Psoas muscle (tissue), 8 donors: ENCODE data around the gene RSAD1. TPM values are rescaled to one million over a fixed set of nuclear protein-coding genes. Genes with fewer than 3 reads are reported as not detected.
A peak's percentile ranks its signal among the peaks of the same experiment; 100 is the strongest.

Experiments used
- ATAC-seq, 4 donors: fragments of 200-7000 bp; cut with Tn5 transposase; one replicate each; pipeline ENCODE4 v1.9.1; 2020; ENCODE audit warnings: moderate library complexity in 3 of 4, mild to moderate bottlenecking in 2 of 4
- DNase-seq, 2 donors: peaks; one replicate each; pipeline ENCODE4 v3.0.0-alpha.2; 2020
- H3K27ac ChIP-seq: fragments of 200-600 bp; one replicate; pipeline ENCODE4 v1.8.0; 2022
- H3K27me3 ChIP-seq, 3 donors: fragments of 200-600 bp in 1 of 3; one replicate each; pipeline versions ENCODE4 v1.6.1 to v1.8.0; 2013 to 2022; ENCODE audit warnings: low read length in 2 of 3, mild to moderate bottlenecking in 2 of 3, moderate library complexity in 1 of 3; ENCODE audit not compliant: insufficient read depth in 3 of 3
- H3K36me3 ChIP-seq, 2 donors: fragments of 200-600 bp in 1 of 2; one replicate each; pipeline versions ENCODE4 v1.6.1 to v1.8.0; 2013 to 2022; ENCODE audit warnings: low read depth in 1 of 2, mild to moderate bottlenecking in 1 of 2, moderate library complexity in 1 of 2; ENCODE audit not compliant: insufficient read depth in 1 of 2
- H3K4me1 ChIP-seq: fragments of 200-600 bp; one replicate; pipeline ENCODE4 v1.8.0; 2022
- H3K4me3 ChIP-seq: fragments of 200-600 bp; one replicate; pipeline ENCODE4 v1.8.0; 2022; ENCODE audit warnings: mild to moderate bottlenecking
- H3K9me3 ChIP-seq: fragments of 200-600 bp; one replicate; pipeline ENCODE4 v1.8.0; 2022
- CTCF ChIP-seq: fragments of 200-600 bp; IDR thresholded peaks from one replicate; pipeline ENCODE4 v1.8.0; 2022; ENCODE audit warnings: antibody characterized with exemption
- WGBS, 3 donors: extraction: QIAGEN DNeasy Blood & Tissue Kit; methylation state at CpG; one replicate each; pipeline versions ENCODE4 v1.1.6 to v1.1.7; 2013; 5-methylcytosine and 5-hydroxymethylcytosine counted together
- intact Hi-C, 2 donors: fragments of 100-400 bp; cut with DNase I; formaldehyde crosslinking; loops; one replicate each; pipeline versions ENCODE4 v1.11.0 to v1.14.2; 2022
- polyA plus RNA-seq, 3 donors: library from polyadenylated mRNA; stranded (reverse); fragments of 200-250 nt; gene quantifications; one replicate each; pipeline ENCODE4 v1.2.3, GENCODE V29; 2013
- total RNA-seq, 4 donors: library from RNA; stranded (reverse); fragmentation: NEBNext Ultra II Directional in 2 of 4; extraction: Animal tissue kit (Norgen Biotek cat#: 25700) in 2 of 4; gene quantifications; one replicate each; pipeline versions ENCODE4 v1.2.1 to v1.2.4, GENCODE V29; 2021 to 2023
- donor health status: healthy with polysubstance abuse.
- donor health status: DM: no; HTN: no; CAD: no; lungs with moderate emphysema.
- donor health status: Bipolar disorder and iron deficiency.
- donor health status: healthy.
- donor health status: DM: yes; HTN: yes; CAD: no.
- donor health status: DM: no; HTN: no; CAD: no.
- donor health status: DM: no; HTN: no; CAD: no.
- donor health status: DM: yes; HTN: yes; CAD: no.

RSAD1 gene
- total and polyA plus RNA-seq, 7 donors, result 34.3 to 63.2 (median 52.4) TPM

GRCh38 chr17:50483266-50483665, 4.6 kb downstream of the RSAD1 start:
- WGBS, 3 donors, result 78 to 86% (median 84%) methylated on average over 5 of the region's 5 CpGs
- peak in 1 of 2 donors; percentile 44 for DNase-seq
- Histone ChIP-seq H3K4me1 (peaks cover 37% of the 10 kb centered on the region), H3K27me3 (no peaks in the 10 kb centered on the region), H3K36me3 (peaks cover 0 to 78% of the 10 kb centered on the region in 2 donors), H3K4me3 (no peak overlapping the region), H3K9me3 (no peaks in the 10 kb centered on the region), H3K27ac (peak overlapping the region; percentile 96)
- no peak for ATAC-seq
- TF ChIP-seq CTCF, result no peak
- intact Hi-C loops, result loop anchor here (5.0 to 10.0 kb wide), 4 partner anchors 64 to 352 kb away; partner anchors contain the start of genes WFIKKN2 (in 2 of the 2), ANKRD40 (in 1 of the 2) and SPATA20 (in 1 of the 2)

- H3K36me3 ChIP-seq, result peaks cover 0 to 82% of the 10 kb centered on the region in 2 donors
- no peaks in the 10 kb centered on the region for H3K27me3 ChIP-seq
- peaks cover 35% of the 10 kb centered on the region for H3K4me1 ChIP-seq
- no peak overlapping the region for H3K27ac ChIP-seq
- intact Hi-C loops, result loop anchor here (5.0 to 10.0 kb wide), 4 partner anchors 63 to 350 kb away; partner anchors contain the start of genes WFIKKN2 (in 2 of the 2), ANKRD40 (in 1 of the 2) and SPATA20 (in 1 of the 2)
- no peaks in the 10 kb centered on the region for H3K9me3 ChIP-seq
- ATAC-seq, result no peak
- no peak for TF ChIP-seq CTCF
- DNase-seq, result peak in 1 of 2 donors; percentile 42
- no peak overlapping the region for H3K4me3 ChIP-seq
- WGBS, 3 donors, result 89 to 98% (median 96%) methylated on average over 11 of the region's 11 CpGs
Observed at GRCh38 chr17:50484386-50485155, 5.9 kb downstream of the RSAD1 start.

- no peaks in the 10 kb centered on the region for H3K27me3 ChIP-seq
- no peak for TF ChIP-seq CTCF
- DNase-seq (peak; percentile 58 to 80), ATAC-seq (peak; percentile 60 to 89 (median 80))
- intact Hi-C loops, result loop anchor here (10.0 kb wide), 1 partner anchor 347 kb away; the partner anchor contains the start of gene WFIKKN2 (in 2 of the 2)
- WGBS, 3 donors, result 56 to 76% (median 56%) methylated on average over 17 of the region's 17 CpGs
- no peak overlapping the region for H3K4me3 ChIP-seq
- peaks cover 0 to 53% of the 10 kb centered on the region in 2 donors for H3K36me3 ChIP-seq
- H3K9me3 ChIP-seq, result no peaks in the 10 kb centered on the region
- H3K4me1 ChIP-seq, result peaks cover 8% of the 10 kb centered on the region
- H3K27ac ChIP-seq, result no peak overlapping the region
Observed at GRCh38 chr17:50487213-50488096, 8.8 kb downstream of the RSAD1 start.

- Histone ChIP-seq H3K27ac (no peak overlapping the region), H3K9me3 (no peaks in the 10 kb centered on the region), H3K4me3 (no peak overlapping the region), H3K4me1 (no peaks in the 10 kb centered on the region), H3K27me3 (no peaks in the 10 kb centered on the region), H3K36me3 (peaks cover 0 to 45% of the 10 kb centered on the region in 2 donors)
- ATAC-seq, result no peak
- TF ChIP-seq CTCF, result no peak
- WGBS, 3 donors, result 87 to 100% (median 90%) methylated on average over 2 of the region's 2 CpGs
- DNase-seq, result peak in 1 of 2 donors; percentile 28
- intact Hi-C loops, result loop anchor here (10.0 kb wide), 1 partner anchor 346 kb away; the partner anchor contains the start of gene WFIKKN2 (in 2 of the 2)
Observed at GRCh38 chr17:50488880-50489279, 10.2 kb downstream of the RSAD1 start.
